Upper lobe of left lung (tissue), 6 donors: ENCODE results near the gene TANC2. TPM values are rescaled to one million over a fixed set of nuclear protein-coding genes. Genes with fewer than 3 reads are reported as not detected.
A peak's percentile ranks its signal among the peaks of the same experiment; 100 is the strongest.

Experiments used
- ATAC-seq, 2 donors: fragments of 200-7000 bp; cut with Tn5 transposase; one replicate each; pipeline ENCODE4 v1.9.1; 2022; ENCODE audit warnings: mild to moderate bottlenecking in 2 of 2, moderate library complexity in 2 of 2; ENCODE audit not compliant: low FRiP score in 2 of 2
- DNase-seq, 2 donors: peaks; one replicate each; pipeline ENCODE4 v3.0.0-alpha.2; 2019 to 2020
- H3K27ac ChIP-seq, 4 donors: fragments of 200-600 bp; sonication (generic); one replicate each; pipeline ENCODE4 v1.5.1; 2016 to 2019
- H3K27me3 ChIP-seq, 4 donors: fragments of 200-600 bp; sonication (generic); one replicate each; pipeline ENCODE4 v1.5.1; 2017 to 2019
- H3K36me3 ChIP-seq, 4 donors: fragments of 200-600 bp; sonication (generic); one replicate each; pipeline ENCODE4 v1.5.1; 2016 to 2019
- H3K4me1 ChIP-seq, 4 donors: fragments of 200-600 bp; sonication (generic); one replicate each; pipeline ENCODE4 v1.5.1; 2018 to 2019
- H3K4me3 ChIP-seq, 4 donors: fragments of 200-600 bp; sonication (generic); one replicate each; pipeline ENCODE4 v1.5.1; 2017 to 2019; ENCODE audit warnings: mild to moderate bottlenecking in 2 of 4, moderate library complexity in 1 of 4
- H3K9me3 ChIP-seq, 4 donors: fragments of 200-600 bp; sonication (generic); one replicate each; pipeline ENCODE4 v1.5.1; 2018 to 2019
- EP300 ChIP-seq, 4 donors: sonication (generic); formaldehyde crosslinking; IDR thresholded peaks; one replicate each; pipeline ENCODE4 v1.5.1; 2017; ENCODE audit warnings: antibody characterized with exemption in 4 of 4, control low read depth in 2 of 4
- POLR2A ChIP-seq, 4 donors: fragments of 450-650 bp; IDR thresholded peaks; one replicate each; pipeline ENCODE4 v1.5.1; 2016 to 2017; ENCODE audit warnings: antibody characterized with exemption in 4 of 4, mild to moderate bottlenecking in 2 of 4
- POLR2AphosphoS5 ChIP-seq, 2 donors: sonication (generic); formaldehyde crosslinking; IDR thresholded peaks; one replicate each; pipeline ENCODE4 v1.5.1; 2017; ENCODE audit warnings: antibody characterized with exemption in 2 of 2
- WGBS, 2 donors: methylation state at CpG; one replicate each; pipeline ENCODE4 v1.1.5; 2017 to 2018; 5-methylcytosine and 5-hydroxymethylcytosine counted together
- total RNA-seq, 6 donors: library from RNA; depleted of rRNA in 4 of 6; stranded (reverse); fragments of >200 nt in 4 of 6; gene quantifications; one replicate each; pipeline versions ENCODE4 v1.1.0 to v1.2.1, GENCODE V29; 2016 to 2021
- TF ChIP-seq, protein P1 (sequence below), 6 experiments: fragments of 450-650 bp in 4 of 6; fragments of 200-600 bp in 2 of 6; sonication (generic) in 2 of 6; IDR thresholded peaks; one replicate each; pipeline ENCODE4 v1.5.1; 2016 to 2019; ENCODE audit warnings: antibody characterized with exemption in 6 of 6
- donor health status: DM: no; HTN: no; CAD: no; lungs with moderate emphysema.
- donor health status: DM: no; HTN: yes; CAD: no; lungs with severe emphysema.

The TANC2 gene
- total RNA-seq, 6 donors from 2014 or later = 64.9 to 134 (median 98.4) TPM

DNA sequence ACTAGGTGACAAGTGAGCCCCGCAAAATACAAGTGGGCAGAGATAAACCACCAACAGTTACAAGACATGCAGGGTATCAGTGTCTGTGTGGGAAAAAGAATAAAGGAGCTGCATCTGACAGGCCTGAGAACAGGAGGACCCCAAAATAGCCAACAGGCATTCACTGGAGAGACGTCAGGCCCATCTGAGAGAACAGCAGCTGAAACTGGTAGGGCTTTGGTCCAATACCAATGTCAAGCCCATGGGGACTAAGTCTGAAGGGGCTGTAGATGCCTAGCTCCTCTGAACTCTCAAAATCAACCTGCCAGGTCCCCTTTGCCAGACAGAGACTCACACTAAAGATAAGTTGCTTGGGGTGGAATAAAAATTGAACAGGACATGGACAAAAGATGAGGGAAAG lies 30.5 kb upstream of the TANC2 start:
- Histone ChIP-seq H3K27ac (no peak overlapping the region), H3K9me3 (peaks cover 0 to under 1% (median 0%) of the 10 kb centered on the region in 4 donors), H3K4me3 (no peak overlapping the region), H3K27me3 (no peaks in the 10 kb centered on the region), H3K36me3 (no peaks in the 10 kb centered on the region), H3K4me1 (no peaks in the 10 kb centered on the region)
- WGBS, 2 donors = 82 to 86% methylated on average over 2 of the region's 2 CpGs
- DNase-seq = no peak
- ATAC-seq = no peak
- TF ChIP-seq POLR2A (IDR thresholded peaks at IDR 0.05) (no peak), EP300 (IDR thresholded peaks at IDR 0.05) (no peak)

DNA sequence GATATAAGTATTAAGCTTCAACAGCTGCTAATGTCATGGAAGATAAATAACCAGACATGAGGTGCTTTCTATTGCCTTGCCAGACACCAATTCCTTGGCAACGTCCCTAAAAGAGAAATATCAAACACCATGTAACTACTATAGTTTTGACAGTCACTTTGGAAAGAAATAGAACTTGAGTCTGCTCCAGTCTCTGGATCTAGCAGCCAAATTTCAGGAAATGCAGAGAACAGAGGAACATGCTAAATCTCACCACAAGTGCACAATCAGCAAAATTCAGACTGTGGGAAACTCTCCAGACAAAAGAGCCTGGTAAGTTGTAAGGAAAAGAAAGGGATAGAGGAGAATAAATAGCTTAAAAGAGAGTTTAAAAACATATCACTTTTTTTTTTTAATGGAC lies 28.4 kb upstream of the TANC2 start:
- Histone ChIP-seq H3K9me3 (peaks cover 7 to 9% (median 9%) of the 10 kb centered on the region in 4 donors), H3K4me1 (no peaks in the 10 kb centered on the region), H3K36me3 (no peaks in the 10 kb centered on the region), H3K27me3 (no peaks in the 10 kb centered on the region), H3K4me3 (no peak overlapping the region), H3K27ac (no peak overlapping the region)
- DNase-seq = no peak
- WGBS, 2 donors = 46 to 55% methylated on average over 1 of the region's 1 CpG
- TF ChIP-seq POLR2AphosphoS5 (IDR thresholded peaks at IDR 0.05) (no peak), EP300 (IDR thresholded peaks at IDR 0.05) (no peak), POLR2A (IDR thresholded peaks at IDR 0.05) (no peak)
- TF ChIP-seq, protein P1, sequence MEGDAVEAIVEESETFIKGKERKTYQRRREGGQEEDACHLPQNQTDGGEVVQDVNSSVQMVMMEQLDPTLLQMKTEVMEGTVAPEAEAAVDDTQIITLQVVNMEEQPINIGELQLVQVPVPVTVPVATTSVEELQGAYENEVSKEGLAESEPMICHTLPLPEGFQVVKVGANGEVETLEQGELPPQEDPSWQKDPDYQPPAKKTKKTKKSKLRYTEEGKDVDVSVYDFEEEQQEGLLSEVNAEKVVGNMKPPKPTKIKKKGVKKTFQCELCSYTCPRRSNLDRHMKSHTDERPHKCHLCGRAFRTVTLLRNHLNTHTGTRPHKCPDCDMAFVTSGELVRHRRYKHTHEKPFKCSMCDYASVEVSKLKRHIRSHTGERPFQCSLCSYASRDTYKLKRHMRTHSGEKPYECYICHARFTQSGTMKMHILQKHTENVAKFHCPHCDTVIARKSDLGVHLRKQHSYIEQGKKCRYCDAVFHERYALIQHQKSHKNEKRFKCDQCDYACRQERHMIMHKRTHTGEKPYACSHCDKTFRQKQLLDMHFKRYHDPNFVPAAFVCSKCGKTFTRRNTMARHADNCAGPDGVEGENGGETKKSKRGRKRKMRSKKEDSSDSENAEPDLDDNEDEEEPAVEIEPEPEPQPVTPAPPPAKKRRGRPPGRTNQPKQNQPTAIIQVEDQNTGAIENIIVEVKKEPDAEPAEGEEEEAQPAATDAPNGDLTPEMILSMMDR (IDR thresholded peaks at IDR 0.05) = no peak
- no peak for ATAC-seq

DNA sequence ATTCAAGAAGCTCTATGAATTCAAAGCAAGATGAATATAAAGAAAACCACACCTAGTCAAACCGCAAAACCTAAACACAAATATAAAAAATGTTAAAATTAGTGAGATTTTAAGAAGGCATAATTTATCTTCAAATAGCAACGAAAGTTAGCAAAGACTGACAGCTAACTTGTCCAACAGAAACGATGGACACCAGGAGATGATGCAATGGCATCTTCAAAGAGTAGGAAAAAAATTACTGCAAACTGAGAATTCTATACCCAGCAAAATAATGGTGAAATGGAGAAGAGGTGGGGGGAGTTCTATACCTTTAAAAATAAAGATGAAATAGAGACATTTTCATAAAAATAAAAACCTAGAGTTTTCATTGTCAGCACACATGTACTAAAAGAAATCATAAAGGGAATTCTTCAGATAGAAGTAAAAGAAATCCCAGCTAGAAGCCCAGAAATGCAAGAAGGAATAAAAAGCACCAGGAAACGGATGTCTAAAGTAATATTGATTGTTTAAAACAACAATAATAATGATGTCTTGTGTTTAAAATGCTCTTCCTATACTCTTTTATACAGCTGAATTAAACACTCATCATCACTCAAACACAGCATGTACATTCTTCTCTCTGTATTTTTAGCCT lies 24.6 kb upstream of the TANC2 start:
- DNase-seq = no peak
- WGBS, 2 donors = 84 to 90% methylated on average over 4 of the region's 4 CpGs
- no peaks in the 10 kb centered on the region for H3K27me3 ChIP-seq

DNA sequence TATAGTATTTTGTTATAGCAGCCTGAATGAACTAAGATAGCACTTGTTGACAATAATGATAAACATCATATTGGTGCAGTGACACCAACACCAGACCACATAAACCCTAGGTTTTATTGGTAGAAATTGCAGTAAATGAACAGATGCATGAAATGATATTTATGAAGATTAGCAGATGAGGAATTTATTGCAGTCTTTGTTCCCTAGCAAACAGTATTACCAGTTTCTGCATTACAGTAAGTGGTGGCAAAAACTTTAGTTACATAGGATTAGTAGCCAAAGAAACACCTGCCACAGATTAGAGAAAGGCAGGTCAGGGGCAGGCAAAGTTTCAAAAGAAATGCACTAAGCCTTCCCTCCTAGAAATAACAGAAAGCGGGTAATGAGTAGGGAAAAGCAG lies 17.7 kb upstream of the TANC2 start:
- H3K27ac ChIP-seq = no peak overlapping the region
- no peak overlapping the region for H3K4me3 ChIP-seq
- ATAC-seq (no peak), DNase-seq (no peak)
- 97 to 100% methylated on average over 1 of the region's 1 CpG for WGBS, 2 donors
- H3K9me3 ChIP-seq = no peaks in the 10 kb centered on the region
- no peaks in the 10 kb centered on the region for H3K27me3 ChIP-seq
- TF ChIP-seq, protein P1 (IDR thresholded peaks at IDR 0.05) = no peak
- TF ChIP-seq POLR2AphosphoS5 (IDR thresholded peaks at IDR 0.05) (no peak), POLR2A (IDR thresholded peaks at IDR 0.05) (no peak), EP300 (IDR thresholded peaks at IDR 0.05) (no peak)
- H3K36me3 ChIP-seq = no peaks in the 10 kb centered on the region
- no peaks in the 10 kb centered on the region for H3K4me1 ChIP-seq

More for the DNA sequence above, 24.6 kb upstream of the TANC2 start:
- peaks cover 7 to 9% (median 9%) of the 10 kb centered on the region in 4 donors for H3K9me3 ChIP-seq
- H3K27ac ChIP-seq = no peak overlapping the region
- TF ChIP-seq EP300 (IDR thresholded peaks at IDR 0.05) = no peak
- TF ChIP-seq, protein P1 (IDR thresholded peaks at IDR 0.05) = no peak
- TF ChIP-seq POLR2A (IDR thresholded peaks at IDR 0.05) = no peak
- TF ChIP-seq POLR2AphosphoS5 (IDR thresholded peaks at IDR 0.05) = no peak
- H3K36me3 ChIP-seq = no peaks in the 10 kb centered on the region
- H3K4me1 ChIP-seq = no peaks in the 10 kb centered on the region
- no peak overlapping the region for H3K4me3 ChIP-seq
- ATAC-seq = no peak

DNA sequence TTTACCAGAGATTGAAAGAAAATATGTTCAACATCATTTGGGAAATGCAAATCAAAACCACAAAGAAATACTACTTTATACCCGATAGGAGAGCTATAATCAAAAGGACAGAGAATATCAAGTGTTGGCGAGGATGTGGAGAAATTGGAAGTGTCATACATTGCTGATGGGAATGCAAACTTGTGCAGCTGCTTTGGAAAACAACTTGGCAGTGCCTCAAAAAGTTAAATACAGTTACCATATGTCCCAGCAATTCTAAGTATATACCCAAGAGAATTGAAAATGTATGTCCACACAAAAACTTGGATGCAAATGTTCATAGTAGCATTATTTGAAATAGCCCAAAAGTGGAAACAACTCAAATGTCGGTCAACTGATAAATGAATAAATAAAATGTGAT lies 17.0 kb upstream of the TANC2 start:
- 90 to 94% methylated on average over 3 of the region's 3 CpGs for WGBS, 2 donors
- Histone ChIP-seq H3K27me3 (no peaks in the 10 kb centered on the region), H3K27ac (no peak overlapping the region), H3K36me3 (no peaks in the 10 kb centered on the region), H3K9me3 (no peaks in the 10 kb centered on the region), H3K4me1 (no peaks in the 10 kb centered on the region), H3K4me3 (no peak overlapping the region)
- DNase-seq = no peak
- no peak for ATAC-seq
- no peak for TF ChIP-seq POLR2A (IDR thresholded peaks at IDR 0.05)
- no peak for TF ChIP-seq EP300 (IDR thresholded peaks at IDR 0.05)
- no peak for TF ChIP-seq POLR2AphosphoS5 (IDR thresholded peaks at IDR 0.05)

DNA sequence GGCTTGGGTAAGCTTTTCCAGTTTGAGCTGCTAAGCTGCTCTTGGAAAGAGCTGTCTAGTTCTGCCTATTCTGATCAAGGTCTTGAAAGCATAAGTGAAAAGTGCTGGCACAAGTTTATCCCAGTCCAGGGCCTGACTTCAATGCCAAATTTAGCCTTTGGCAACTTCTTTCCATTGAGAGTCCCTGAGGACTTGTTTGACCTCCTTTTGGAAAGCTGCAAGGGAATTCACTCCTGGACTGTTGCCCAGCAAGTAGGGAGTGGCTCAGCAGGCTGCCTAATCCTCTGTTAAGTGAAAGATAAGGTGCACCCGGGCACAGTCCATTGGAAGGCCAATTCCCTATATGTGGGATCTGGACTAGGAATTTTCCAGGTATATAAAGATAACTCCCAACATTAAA lies 16.0 kb upstream of the TANC2 start:
- no peaks in the 10 kb centered on the region for H3K4me1 ChIP-seq
- H3K27ac ChIP-seq = peak overlapping the region in 1 of 4 donors; percentile 32
- H3K9me3 ChIP-seq = no peaks in the 10 kb centered on the region
- no peaks in the 10 kb centered on the region for H3K27me3 ChIP-seq
- peak in 1 of 4 donors; percentile 12 for TF ChIP-seq POLR2A (IDR thresholded peaks at IDR 0.05)
- TF ChIP-seq EP300 (IDR thresholded peaks at IDR 0.05) = peak in 1 of 4 donors; percentile 36
- TF ChIP-seq, protein P1 (IDR thresholded peaks at IDR 0.05) = no peak
- TF ChIP-seq POLR2AphosphoS5 (IDR thresholded peaks at IDR 0.05) = no peak
- no peaks in the 10 kb centered on the region for H3K36me3 ChIP-seq
- DNase-seq (peak in 1 of 2 donors; percentile 83), ATAC-seq (peak; percentile 32 to 62)
- H3K4me3 ChIP-seq = no peak overlapping the region
- 18 to 19% methylated on average over 1 of the region's 1 CpG for WGBS, 2 donors
